HG03442 (cell line): ENCODE measurements around the gene TUSC2.

ENCODE experiments used
- ATAC-seq: cut with Tn5 transposase; IDR thresholded peaks from one replicate; pipeline ENCODE4 v1.9.1; 2021; ENCODE audit warnings: mild to moderate bottlenecking, moderate library complexity; ENCODE audit not compliant: unreplicated experiment

Gene TUSC2

GRCh38 chr3:50276762-50277101 lies 51.3 kb downstream of the TUSC2 start:
- no peak for ATAC-seq

- no peak for ATAC-seq
Observed at GRCh38 chr3:50275996-50276761, 51.8 kb downstream of the TUSC2 start.

GRCh38 chr3:50275141-50275995 lies 52.7 kb downstream of the TUSC2 start:
- no peak for ATAC-seq
